Esophagus squamous epithelium (tissue), 4 donors: ENCODE measurements around the gene SPECC1L.

Experiments
- POLR2A ChIP-seq, 4 donors: fragments of 450-650 bp; IDR thresholded peaks; one replicate each; pipeline ENCODE4 v1.6.1; 2017; ENCODE audit warnings: antibody characterized with exemption in 4 of 4, mild to moderate bottlenecking in 4 of 4, moderate library complexity in 3 of 4
- TF ChIP-seq, protein P1 (sequence below), 6 experiments: fragments of 450-650 bp in 4 of 6; fragments of 200-600 bp in 2 of 6; sonication (generic) in 2 of 6; IDR thresholded peaks; one replicate each; pipeline ENCODE4 v1.5.1; 2016 to 2019; ENCODE audit warnings: antibody characterized with exemption in 6 of 6, mild to moderate bottlenecking in 4 of 6, moderate library complexity in 4 of 6

DNA sequence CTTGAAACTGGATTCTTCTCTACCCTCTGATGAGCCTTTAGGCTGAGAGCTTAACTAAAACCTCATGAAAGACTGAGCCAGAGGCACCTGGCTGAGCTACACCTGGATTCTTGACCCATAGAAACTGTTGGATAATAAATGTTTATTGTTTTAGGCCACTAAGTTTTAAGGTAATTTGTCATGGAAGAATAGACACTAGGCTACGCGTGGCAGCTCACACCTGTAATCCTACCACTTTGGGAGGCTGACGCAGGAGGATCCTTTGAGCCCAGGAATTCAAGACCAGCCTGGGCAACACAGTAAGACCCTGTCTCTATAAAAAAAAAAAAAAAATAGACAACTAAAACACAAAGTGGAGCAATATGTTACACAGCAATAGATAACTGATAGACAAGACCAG, 195.3 kb downstream of the SPECC1L start:
- TF ChIP-seq, protein P1, sequence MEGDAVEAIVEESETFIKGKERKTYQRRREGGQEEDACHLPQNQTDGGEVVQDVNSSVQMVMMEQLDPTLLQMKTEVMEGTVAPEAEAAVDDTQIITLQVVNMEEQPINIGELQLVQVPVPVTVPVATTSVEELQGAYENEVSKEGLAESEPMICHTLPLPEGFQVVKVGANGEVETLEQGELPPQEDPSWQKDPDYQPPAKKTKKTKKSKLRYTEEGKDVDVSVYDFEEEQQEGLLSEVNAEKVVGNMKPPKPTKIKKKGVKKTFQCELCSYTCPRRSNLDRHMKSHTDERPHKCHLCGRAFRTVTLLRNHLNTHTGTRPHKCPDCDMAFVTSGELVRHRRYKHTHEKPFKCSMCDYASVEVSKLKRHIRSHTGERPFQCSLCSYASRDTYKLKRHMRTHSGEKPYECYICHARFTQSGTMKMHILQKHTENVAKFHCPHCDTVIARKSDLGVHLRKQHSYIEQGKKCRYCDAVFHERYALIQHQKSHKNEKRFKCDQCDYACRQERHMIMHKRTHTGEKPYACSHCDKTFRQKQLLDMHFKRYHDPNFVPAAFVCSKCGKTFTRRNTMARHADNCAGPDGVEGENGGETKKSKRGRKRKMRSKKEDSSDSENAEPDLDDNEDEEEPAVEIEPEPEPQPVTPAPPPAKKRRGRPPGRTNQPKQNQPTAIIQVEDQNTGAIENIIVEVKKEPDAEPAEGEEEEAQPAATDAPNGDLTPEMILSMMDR (IDR thresholded peaks at IDR 0.05): no peak
- TF ChIP-seq POLR2A (IDR thresholded peaks at IDR 0.05): no peak
